Motor neuron (in vitro differentiated cells): ENCODE results near the gene FABP1. TPM values are rescaled to one million over a fixed set of nuclear protein-coding genes. Genes with fewer than 3 reads are reported as not detected.
A peak's percentile ranks its signal among the peaks of the same experiment; 100 is the strongest.

ENCODE experiments used
- ATAC-seq, 8 experiments: fragments of 200-7000 bp; cut with Tn5 transposase; replicated peaks in 6 of 8; 2 replicates each; pipeline ENCODE4 v1.8.0; 2021; ENCODE audit warnings: mild to moderate bottlenecking in 8 of 8, moderate library complexity in 8 of 8
- H3K27ac ChIP-seq, 2 donors: fragments of 250-450 bp; sonication (Bioruptor Pico); 2 replicates each; pipeline ENCODE4 v1.9.0; 2021; ENCODE audit warnings: antibody characterized with exemption in 2 of 2, mild to moderate bottlenecking in 2 of 2, moderate library complexity in 1 of 2
- H3K4me1 ChIP-seq, 2 donors: fragments of 250-450 bp; sonication (Bioruptor Pico); replicated peaks in 1 of 2; 2 replicates each; pipeline ENCODE4 v1.6.1; 2021; ENCODE audit warnings: antibody characterized with exemption in 2 of 2, mild to moderate bottlenecking in 2 of 2, moderate library complexity in 1 of 2
- H3K4me3 ChIP-seq, 5 donors: fragments of 250-450 bp; sonication (Bioruptor Pico); 2 replicates each; pipeline ENCODE4 v1.9.0; 2021; ENCODE audit warnings: antibody characterized with exemption in 5 of 5, mild to moderate bottlenecking in 5 of 5, moderate library complexity in 4 of 5
- WGBS, 10 experiments: fragments of 450-650 bp; shearing (Covaris generic); methylation state at CpG; one replicate each; pipeline ENCODE4 v1.0.0; 2022; 5-methylcytosine and 5-hydroxymethylcytosine counted together
- in situ Hi-C, 9 experiments: fragments of 400-800 bp; cut with MboI; loops; one replicate each; pipeline ENCODE4 v1.15.0; 2021; ENCODE audit warnings: low sequenced_read_pairs in 9 of 9, low pct_unique_long_range_greater_than_20kb in 2 of 9; ENCODE audit not compliant: unreplicated experiment in 9 of 9
- total RNA-seq, 8 experiments: library from RNA; unstranded; fragments of 300-600 nt; gene quantifications; 2 replicates each; pipeline versions ENCODE4 v1.2.3 to v1.2.4, GENCODE V29; 2022

The FABP1 gene
- total RNA-seq, 8 experiments from 2014 or later: 0.23 to 0.85 (median 0.43) TPM; not detected in 3

DNA sequence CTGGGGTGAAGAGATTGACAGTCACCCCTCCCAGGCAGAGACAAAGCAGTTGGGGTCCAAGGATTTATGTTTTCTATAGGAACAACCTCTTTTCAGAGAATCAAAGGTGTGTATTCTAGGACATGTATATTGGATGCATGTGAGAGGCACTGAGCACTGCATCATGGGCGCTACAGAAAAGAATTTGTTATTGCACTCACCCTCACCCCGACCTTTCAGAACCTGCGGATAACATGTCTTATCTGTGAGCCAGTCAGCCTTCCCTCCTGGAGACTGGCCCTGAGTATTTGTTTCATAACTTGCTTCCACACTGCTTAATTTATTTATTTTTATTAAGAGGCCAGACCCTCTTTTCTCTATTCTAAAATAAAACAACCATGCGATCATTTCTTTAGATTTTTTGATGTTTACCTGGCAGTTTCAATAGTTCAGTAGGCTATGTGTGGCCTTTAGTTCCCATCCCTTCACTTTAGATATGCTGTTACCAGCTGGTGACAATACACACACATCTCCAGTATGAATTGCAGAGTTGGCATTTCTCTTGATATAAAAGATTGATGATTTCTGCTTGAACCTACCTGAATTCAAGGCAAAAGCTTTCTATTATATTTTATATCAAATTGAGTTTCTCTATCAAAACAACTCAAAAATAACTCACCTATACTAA lies 29.8 kb downstream of the FABP1 start:
- WGBS, 10 experiments: 41 to 100% (median 78%) methylated on average over 1 to 4 of the region's 4 CpGs; no CpG with 5 or more reads in 3 of the 10 experiments
- Histone ChIP-seq H3K4me3 (no peak overlapping the region), H3K4me1 (peaks cover 0 to 10% of the 10 kb centered on the region in 2 donors), H3K27ac (no peak overlapping the region)
- in situ Hi-C loops: no loop called here
- ATAC-seq: no peak

DNA sequence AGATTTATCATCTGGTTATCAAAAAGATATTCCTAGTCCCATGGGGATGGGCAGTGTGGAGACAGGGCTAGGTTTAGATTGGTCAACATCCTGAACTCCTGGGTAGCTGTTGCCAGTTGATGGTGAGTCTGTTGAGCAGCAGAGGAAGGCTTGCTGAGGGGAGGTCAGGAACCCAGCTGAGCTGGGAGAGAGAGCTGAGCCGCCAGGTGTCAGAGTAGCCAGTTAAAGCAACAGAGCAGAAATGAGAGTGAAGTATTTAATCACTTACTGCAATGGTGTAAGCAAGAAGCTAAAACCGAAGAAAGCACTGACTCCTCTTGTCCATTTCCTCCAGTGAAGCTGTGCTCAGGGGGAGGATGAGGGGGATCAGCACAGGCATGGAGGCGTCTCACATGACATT lies 30.7 kb downstream of the FABP1 start:
- in situ Hi-C loops: no loop called here
- no peak overlapping the region for H3K27ac ChIP-seq
- H3K4me1 ChIP-seq: peaks cover 0 to 10% of the 10 kb centered on the region in 2 donors
- no peak overlapping the region for H3K4me3 ChIP-seq
- no peak for ATAC-seq
- 48 to 93% (median 83%) methylated on average over 1 to 2 of the region's 3 CpGs; no CpG with 5 or more reads in 4 of the 10 experiments for WGBS, 10 experiments

DNA sequence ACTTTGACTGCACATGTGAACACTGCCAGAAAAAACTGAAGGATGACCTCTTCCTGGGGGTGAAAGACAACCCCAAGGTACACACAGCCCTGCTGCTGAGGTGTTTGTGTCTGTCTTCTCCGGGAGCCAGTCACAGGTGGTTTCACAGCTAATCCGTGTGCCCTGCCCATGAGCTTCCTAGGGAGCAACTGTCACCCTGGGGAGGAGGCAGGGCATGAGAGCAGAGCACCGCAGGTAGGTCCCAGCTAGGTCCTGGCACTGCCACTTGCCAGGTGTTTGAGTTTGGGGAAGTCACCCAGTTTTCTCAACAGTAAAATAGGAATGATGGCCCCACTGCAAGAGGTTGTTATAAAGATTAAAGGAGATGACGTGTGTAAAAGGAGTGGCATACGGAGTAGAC lies 31.2 kb downstream of the FABP1 start:
- 55 to 100% (median 82%) methylated on average over 1 to 5 of the region's 5 CpGs; no CpG with 5 or more reads in 2 of the 10 experiments for WGBS, 10 experiments
- in situ Hi-C loops: no loop called here
- peaks cover 0 to 10% of the 10 kb centered on the region in 2 donors for H3K4me1 ChIP-seq
- ATAC-seq: no peak
- no peak overlapping the region for H3K4me3 ChIP-seq
- no peak overlapping the region for H3K27ac ChIP-seq

DNA sequence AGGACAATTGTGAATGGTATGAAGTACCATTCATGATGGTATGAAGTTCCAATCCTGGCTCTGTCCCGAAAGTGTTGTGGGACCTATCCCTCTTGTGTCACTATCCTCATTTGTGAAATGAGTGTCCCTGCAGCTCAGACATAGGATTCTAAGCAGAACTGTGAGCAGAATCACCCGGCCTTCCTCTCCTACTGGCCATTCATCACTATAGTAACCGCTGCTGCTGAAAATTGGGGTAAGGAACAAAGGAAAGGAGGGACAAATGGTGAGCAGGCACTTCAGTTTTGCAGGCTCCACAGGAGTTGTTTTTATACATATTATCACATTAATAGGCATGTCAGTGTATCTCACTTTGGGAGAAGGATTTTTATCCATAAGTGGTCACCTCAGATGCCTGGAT lies 32.8 kb downstream of the FABP1 start:
- ATAC-seq: peak in 4 of 8 experiments; percentile 29 to 86 (median 64)
- Histone ChIP-seq H3K4me1 (peaks cover 0 to 10% of the 10 kb centered on the region in 2 donors), H3K4me3 (no peak overlapping the region), H3K27ac (no peak overlapping the region)
- in situ Hi-C loops: no loop called here
- WGBS, 10 experiments: 0 to 67% (median 50%) methylated on average over 1 to 3 of the region's 3 CpGs; no CpG with 5 or more reads in 2 of the 10 experiments

DNA sequence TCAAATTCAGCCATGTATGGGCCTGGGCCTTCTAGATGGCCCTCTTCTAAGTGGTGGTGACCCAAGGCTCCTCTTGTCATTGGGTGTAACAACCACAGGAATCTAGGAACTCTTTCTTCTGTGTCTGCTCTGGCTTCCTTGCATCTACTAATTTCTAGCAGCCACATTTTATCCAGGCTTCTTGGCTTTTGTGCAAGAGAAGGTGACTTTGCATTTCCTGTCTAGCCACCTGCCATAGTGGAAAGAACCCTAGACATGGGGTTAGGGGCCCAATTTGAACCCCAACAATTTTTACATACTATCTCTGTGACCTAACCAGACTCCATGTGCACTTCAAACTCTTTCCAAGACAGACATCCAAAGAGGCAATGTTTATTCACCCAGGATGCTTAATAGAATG lies 35.1 kb downstream of the FABP1 start:
- no peak overlapping the region for H3K4me3 ChIP-seq
- in situ Hi-C loops: no loop called here
- peak in 1 of 8 experiments; percentile 54 for ATAC-seq
- no peak overlapping the region for H3K27ac ChIP-seq
- peaks cover 0 to 10% of the 10 kb centered on the region in 2 donors for H3K4me1 ChIP-seq

DNA sequence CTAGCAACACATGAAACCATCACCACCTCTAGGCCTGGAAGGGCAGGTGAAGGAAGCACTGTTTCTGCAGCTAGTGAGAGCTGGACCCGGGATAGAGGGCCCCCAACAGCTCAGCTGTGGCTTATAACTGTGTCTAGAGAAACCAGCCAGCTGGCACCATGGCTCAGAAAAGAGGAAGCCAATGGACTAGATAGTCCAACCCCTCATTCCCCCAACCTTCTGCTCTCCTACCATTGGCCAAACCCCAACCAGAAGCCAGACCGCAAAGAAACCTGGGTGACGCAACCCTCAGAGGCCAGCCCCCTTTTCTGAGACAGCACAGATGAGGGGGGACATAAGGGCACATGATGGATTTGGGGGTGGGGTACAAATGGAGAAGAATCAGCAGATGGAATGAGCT lies 35.9 kb downstream of the FABP1 start:
- ATAC-seq: no peak
- in situ Hi-C loops: no loop called here
- no peak overlapping the region for H3K27ac ChIP-seq
- 0 to 94% (median 93%) methylated on average over 2 of the region's 3 CpGs; no CpG with 5 or more reads in 7 of the 10 experiments for WGBS, 10 experiments
- H3K4me1 ChIP-seq: peaks cover 0 to 10% of the 10 kb centered on the region in 2 donors
- no peak overlapping the region for H3K4me3 ChIP-seq

DNA sequence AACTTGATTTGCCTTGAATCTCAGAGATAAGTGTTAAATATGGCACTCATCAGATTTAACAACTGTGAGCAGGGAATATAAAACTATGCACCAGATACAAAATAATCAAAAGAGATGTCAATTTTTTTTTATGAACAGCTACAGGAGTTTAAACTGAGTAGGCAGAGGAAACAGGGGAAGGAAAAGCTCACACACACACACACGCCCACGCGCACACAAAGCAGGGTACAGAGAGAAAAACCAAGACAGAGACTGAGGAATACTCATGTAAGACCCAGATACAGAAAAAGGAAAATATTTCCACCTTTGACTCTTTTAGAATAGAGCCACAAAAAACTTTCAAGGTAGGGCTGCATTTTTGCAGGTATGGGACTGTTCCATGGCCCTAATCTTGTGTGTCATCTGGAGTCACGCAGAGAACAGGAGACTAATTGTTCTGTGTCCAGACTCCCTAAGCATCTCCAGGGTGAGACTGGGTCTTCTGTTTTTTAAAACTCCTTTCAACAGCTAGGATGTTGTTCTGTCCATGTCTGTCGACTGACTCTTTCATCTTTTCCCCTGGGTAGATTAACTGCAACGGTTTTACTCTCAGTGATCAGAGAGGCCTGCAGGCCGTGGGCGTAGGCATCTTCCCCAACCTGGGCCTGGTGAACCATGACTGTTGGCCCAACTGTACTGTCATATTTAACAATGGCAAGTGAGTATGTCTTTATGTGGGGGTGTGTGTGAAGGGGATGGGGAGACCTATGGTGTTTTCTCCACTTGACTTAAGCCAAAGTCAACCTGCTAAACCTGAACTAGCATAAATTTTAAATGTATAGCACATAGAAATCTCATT lies 37.2 kb downstream of the FABP1 start:
- WGBS, 10 experiments: 50 to 90% (median 80%) methylated on average over 1 to 8 of the region's 8 CpGs; no CpG with 5 or more reads in 1 of the 10 experiments
- Histone ChIP-seq H3K4me1 (peaks cover 0 to 10% of the 10 kb centered on the region in 2 donors), H3K27ac (no peak overlapping the region), H3K4me3 (no peak overlapping the region)
- in situ Hi-C loops: no loop called here
- no peak for ATAC-seq

DNA sequence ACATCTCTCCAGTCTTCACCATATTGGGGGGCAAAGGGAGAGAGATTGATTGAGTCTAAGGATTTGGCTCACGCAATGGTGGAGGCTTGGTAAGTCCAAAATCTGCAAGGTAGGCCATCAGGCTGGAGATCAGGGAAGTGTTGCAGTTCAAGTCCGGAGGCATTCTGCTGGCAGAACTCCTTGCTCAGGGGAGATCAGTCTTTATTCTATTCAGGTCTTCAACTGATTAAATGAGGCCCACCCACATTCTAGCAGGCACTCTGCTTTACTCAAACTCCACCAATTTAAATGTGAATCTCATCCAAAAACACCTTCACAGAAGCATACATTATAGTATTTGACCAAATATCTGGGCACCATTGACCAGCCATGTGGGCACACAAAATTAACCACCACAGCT lies 38.9 kb downstream of the FABP1 start:
- in situ Hi-C loops: no loop called here

DNA sequence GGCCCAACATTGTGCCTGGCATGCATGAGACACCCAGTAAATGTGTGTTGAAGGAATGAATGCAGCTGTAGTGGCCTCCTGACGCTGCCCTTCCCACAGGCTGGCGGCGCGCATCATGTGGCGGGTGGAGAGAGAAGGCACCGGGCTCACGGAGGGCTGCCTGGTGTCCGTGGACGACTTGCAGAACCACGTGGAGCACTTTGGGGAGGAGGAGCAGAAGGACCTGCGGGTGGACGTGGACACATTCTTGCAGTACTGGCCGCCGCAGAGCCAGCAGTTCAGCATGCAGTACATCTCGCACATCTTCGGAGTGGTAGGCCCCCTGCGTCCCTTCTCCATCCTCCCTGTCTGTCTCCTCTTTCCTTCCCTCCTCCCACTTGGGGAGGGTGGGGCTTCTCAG lies 40.1 kb downstream of the FABP1 start:
- no peak overlapping the region for H3K27ac ChIP-seq
- no peak overlapping the region for H3K4me3 ChIP-seq
- ATAC-seq: no peak
- WGBS, 10 experiments: 81 to 100% (median 91%) methylated on average over 1 to 8 of the region's 17 CpGs; no CpG with 5 or more reads in 3 of the 10 experiments
- in situ Hi-C loops: no loop called here
- H3K4me1 ChIP-seq: no peaks in the 10 kb centered on the region

More for the DNA sequence above, 38.9 kb downstream of the FABP1 start:
- H3K4me3 ChIP-seq: no peak overlapping the region
- 40 to 100% (median 88%) methylated on average over 1 to 2 of the region's 2 CpGs; no CpG with 5 or more reads in 5 of the 10 experiments for WGBS, 10 experiments
- H3K27ac ChIP-seq: no peak overlapping the region
- ATAC-seq: no peak
- H3K4me1 ChIP-seq: no peaks in the 10 kb centered on the region

DNA sequence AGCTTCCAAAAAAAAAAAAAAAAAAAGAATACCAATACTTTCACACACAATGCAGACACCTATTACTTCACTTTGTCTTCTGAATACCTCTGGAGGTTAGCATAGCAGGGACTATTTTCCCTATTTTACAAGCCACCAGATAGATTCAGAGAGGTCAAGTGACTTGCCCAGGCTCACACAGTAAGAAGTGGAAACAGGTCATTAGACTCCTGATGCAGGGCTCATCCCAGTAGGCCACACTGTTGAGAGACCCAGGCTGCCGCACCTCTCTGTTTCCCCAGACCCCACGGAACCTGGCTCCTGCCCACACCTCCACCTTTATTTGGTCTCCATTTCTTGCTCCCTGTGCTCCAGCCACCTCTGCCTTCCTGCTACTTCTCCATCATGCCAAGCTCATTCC lies 40.8 kb downstream of the FABP1 start:
- in situ Hi-C loops: no loop called here
- WGBS, 10 experiments: 43 to 88% (median 70%) methylated on average over 1 to 2 of the region's 2 CpGs; no CpG with 5 or more reads in 7 of the 10 experiments
- ATAC-seq: no peak
- no peak overlapping the region for H3K27ac ChIP-seq
- no peaks in the 10 kb centered on the region for H3K4me1 ChIP-seq
- no peak overlapping the region for H3K4me3 ChIP-seq

DNA sequence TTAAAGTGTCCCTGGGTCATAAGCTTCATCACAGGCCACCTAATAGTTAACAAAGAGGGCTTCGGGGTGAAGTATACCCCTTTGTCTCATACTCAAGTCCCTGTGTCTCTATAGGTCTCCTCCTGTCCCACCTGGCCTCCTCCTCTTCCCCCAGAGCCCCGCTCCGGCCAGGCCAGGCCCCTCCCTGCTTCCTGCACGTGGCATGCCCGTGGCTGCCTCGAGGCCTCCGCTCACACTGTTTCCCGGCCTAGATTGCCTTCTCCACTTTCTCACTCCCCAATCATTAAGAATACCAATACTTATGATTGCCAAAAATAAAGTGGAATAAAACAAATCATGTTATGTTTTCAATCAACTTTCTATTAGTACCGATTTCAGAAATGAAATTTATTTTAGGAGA lies 41.5 kb downstream of the FABP1 start:
- Histone ChIP-seq H3K4me1 (no peaks in the 10 kb centered on the region), H3K4me3 (no peak overlapping the region), H3K27ac (no peak overlapping the region)
- 0 to 88% (median 71%) methylated on average over 1 to 6 of the region's 9 CpGs; no CpG with 5 or more reads in 5 of the 10 experiments for WGBS, 10 experiments
- no peak for ATAC-seq
- in situ Hi-C loops: no loop called here

DNA sequence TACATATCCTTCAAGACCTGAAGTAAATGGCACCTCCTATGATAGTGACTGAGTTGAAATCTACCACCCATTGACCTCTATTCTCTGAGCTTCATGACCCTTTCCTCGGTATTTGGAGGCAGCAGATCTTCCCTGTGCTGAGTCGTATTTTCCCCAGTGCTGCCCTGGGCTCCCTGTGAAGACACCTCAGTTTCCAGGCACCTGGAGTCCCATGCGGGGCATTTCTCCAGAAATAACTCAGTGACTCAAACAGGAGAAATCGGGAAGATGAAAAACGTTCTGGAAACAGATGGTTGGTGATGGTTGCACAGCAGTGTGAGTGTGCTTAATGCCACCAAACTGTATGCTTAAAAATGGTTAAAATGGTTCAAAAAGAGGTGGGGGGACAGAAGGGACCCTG lies 42.3 kb downstream of the FABP1 start:
- no peak overlapping the region for H3K4me3 ChIP-seq
- WGBS, 10 experiments: 25 to 90% (median 60%) methylated on average over 1 to 5 of the region's 5 CpGs; no CpG with 5 or more reads in 3 of the 10 experiments
- H3K4me1 ChIP-seq: no peaks in the 10 kb centered on the region
- no peak overlapping the region for H3K27ac ChIP-seq
- in situ Hi-C loops: no loop called here
- no peak for ATAC-seq

DNA sequence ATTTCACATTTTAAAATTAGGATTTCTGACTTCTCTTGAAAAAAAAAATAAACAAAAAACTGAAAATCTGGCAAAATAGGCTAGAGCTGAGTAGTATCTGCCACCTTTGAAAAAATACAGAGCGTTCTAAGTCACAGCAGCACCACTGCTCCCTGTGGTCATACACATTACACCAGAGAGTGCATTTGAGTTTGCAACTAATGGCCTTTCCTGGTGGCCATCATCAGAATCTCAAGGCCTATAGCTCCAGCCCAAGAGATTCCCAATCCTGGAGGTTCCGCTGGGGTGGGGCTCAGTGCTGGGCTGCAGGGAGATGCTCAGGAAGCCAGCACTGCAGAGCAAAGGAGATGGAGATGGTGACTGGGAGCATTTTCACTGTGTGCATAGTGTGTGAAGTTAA lies 42.8 kb downstream of the FABP1 start:
- 30 to 100% (median 100%) methylated on average over 1 to 2 of the region's 2 CpGs; no CpG with 5 or more reads in 2 of the 10 experiments for WGBS, 10 experiments
- Histone ChIP-seq H3K27ac (no peak overlapping the region), H3K4me3 (no peak overlapping the region), H3K4me1 (no peaks in the 10 kb centered on the region)
- in situ Hi-C loops: no loop called here
- ATAC-seq: no peak
